HepG2 (cell line): ENCODE results near the gene JMJD8. TPM values are rescaled to one million over a fixed set of nuclear protein-coding genes. Genes with fewer than 3 reads are reported as not detected.
A peak's percentile ranks its signal among the peaks of the same experiment; 100 is the strongest.

Experiments
- ATAC-seq: fragments of 200-7000 bp; cut with Tn5 transposase; 3 replicates; pipeline ENCODE4 v1.9.1; 2020; ENCODE audit warnings: mild to moderate bottlenecking, moderate library complexity
- BruUV-seq: library from RNA; stranded (reverse); fragments of 400-500 nt; replicated peaks from 2 replicates; lab custom pipeline; 2021; lab: Mats Ljungman, UMichigan
- CTCF ChIA-PET: fragments of 300-600 bp; formaldehyde crosslinking; extraction: SDS; loops from one replicate; lab custom pipeline; 2021; ENCODE audit warnings: low total read pairs, inconsistent platforms, low intra/inter-chr PET ratio; lab: Yijun Ruan, JAX
- POLR2A ChIA-PET: fragments of 350-600 bp; sonication (Branson Sonifier 250); formaldehyde crosslinking; loops from one replicate; lab custom pipeline; 2020; ENCODE audit warnings: antibody characterized with exemption, inconsistent platforms; lab: Yijun Ruan, JAX
- DNase-seq: peaks from one replicate; pipeline ENCODE4 v3.0.0-alpha.2; 2015; ENCODE audit warnings: low spot score
- FAIRE-seq: peaks from 3 replicates; lab custom pipeline; 2011; peaks lifted over from hg19 to GRCh38; lab: Jason Lieb, UNC
- H2AFZ ChIP-seq: one replicate; pipeline ENCODE4 v1.6.1; 2011; ENCODE audit warnings: low read length, inconsistent platforms
- H3K27ac ChIP-seq: fragments of 300-600 bp; 3 replicates; pipeline ENCODE4 v1.8.0; 2011; ENCODE audit warnings: mixed run types, mild to moderate bottlenecking, mixed read lengths, low read length, inconsistent platforms; ENCODE audit not compliant: insufficient read depth; ENCODE audit errors: extremely low read length
- H3K27me3 ChIP-seq, 2 experiments: fragments of 200-600 bp in 1 of 2; 2 replicates in 1 of 2; 3 replicates in 1 of 2; pipeline versions ENCODE4 v1.6.0 to v1.8.0; 2011; ENCODE audit warnings: low read length in 2 of 2, mild to moderate bottlenecking in 2 of 2, moderate library complexity in 2 of 2, inconsistent platforms in 1 of 2; ENCODE audit not compliant: insufficient read depth in 2 of 2, control insufficient read depth in 1 of 2
- H3K36me3 ChIP-seq, 2 experiments: fragments of 200-600 bp in 1 of 2; replicated peaks in 1 of 2; 2 replicates in 1 of 2; 3 replicates in 1 of 2; pipeline versions ENCODE4 v1.5.1 to v1.8.0; 2011; ENCODE audit warnings: low read length in 2 of 2, inconsistent platforms in 1 of 2; ENCODE audit not compliant: insufficient read depth in 2 of 2, control insufficient read depth in 1 of 2
- H3K4me1 ChIP-seq: 2 replicates; pipeline ENCODE4 v1.5.1; 2012; ENCODE audit warnings: low read length, inconsistent platforms; ENCODE audit not compliant: insufficient read depth
- H3K4me2 ChIP-seq: 2 replicates; pipeline ENCODE4 v1.6.0; 2011; ENCODE audit warnings: low read depth, low read length, inconsistent platforms
- H3K4me3 ChIP-seq, 3 experiments: fragments of 200-600 bp in 1 of 3; sonication (generic), shearing (Covaris generic) in 1 of 3; replicated peaks in 1 of 3; 2 replicates each; pipeline ENCODE4 v1.5.1; 2011 to 2016; ENCODE audit warnings: low read length in 3 of 3, inconsistent platforms in 2 of 3, low read depth in 2 of 3, mild to moderate bottlenecking in 2 of 3, control low read depth in 1 of 3, mixed read lengths in 1 of 3; ENCODE audit not compliant: insufficient read depth in 1 of 3
- H3K79me2 ChIP-seq: one replicate; pipeline ENCODE4 v1.6.1; 2011; ENCODE audit warnings: low read length, inconsistent platforms; ENCODE audit not compliant: insufficient read depth
- H3K9ac ChIP-seq: 2 replicates; pipeline ENCODE4 v1.6.0; 2011; ENCODE audit warnings: mild to moderate bottlenecking, low read depth, low read length, inconsistent platforms; ENCODE audit not compliant: insufficient read depth
- H3K9me3 ChIP-seq: 2 replicates; pipeline ENCODE4 v1.5.1; 2012; ENCODE audit warnings: mild to moderate bottlenecking, low read length
- H4K20me1 ChIP-seq: 2 replicates; pipeline ENCODE4 v1.6.0; 2011; ENCODE audit warnings: inconsistent platforms, mild to moderate bottlenecking, low read length, moderate library complexity; ENCODE audit not compliant: insufficient read depth
- EEA1 ChIP-seq: sonication (generic); formaldehyde crosslinking; IDR thresholded peaks from 2 replicates; pipeline ENCODE4 v1.5.1; 2020; ENCODE audit warnings: mild to moderate bottlenecking, missing genetic modification reagents, borderline replicate concordance
- MBD4 ChIP-seq: IDR thresholded peaks from 2 replicates; pipeline ENCODE4 v1.6.1; 2012; ENCODE audit warnings: low read length, inconsistent platforms, borderline replicate concordance
- NCOA5 ChIP-seq: sonication (generic); formaldehyde crosslinking; IDR thresholded peaks from 2 replicates; pipeline ENCODE4 v1.4.0; 2020; ENCODE audit warnings: missing genetic modification reagents
- NR2F1 ChIP-seq, 2 experiments: fragments of 450-650 bp in 1 of 2; formaldehyde crosslinking in 1 of 2; IDR thresholded peaks; 2 replicates each; pipeline versions ENCODE4 v1.5.0 to v1.6.1; 2016 to 2020; ENCODE audit warnings: mild to moderate bottlenecking in 1 of 2, missing compliant biosample characterization in 1 of 2, missing genetic modification reagents in 1 of 2, moderate library complexity in 1 of 2
- SAFB2 ChIP-seq: sonication (generic); formaldehyde crosslinking; IDR thresholded peaks from 2 replicates; pipeline ENCODE4 v1.5.1; 2020; ENCODE audit warnings: missing genetic modification reagents, low read depth, mild to moderate bottlenecking, borderline replicate concordance
- TSC22D2 ChIP-seq: sonication (generic); formaldehyde crosslinking; IDR thresholded peaks from 2 replicates; pipeline ENCODE4 v1.5.1; 2020; ENCODE audit warnings: missing genetic modification reagents, mild to moderate bottlenecking, borderline replicate concordance
- ZBTB4 ChIP-seq: sonication (generic); formaldehyde crosslinking; IDR thresholded peaks from 2 replicates; pipeline ENCODE4 v1.4.0; 2020; ENCODE audit warnings: missing genetic modification reagents, mild to moderate bottlenecking, borderline replicate concordance
- ZNF124 ChIP-seq: sonication (generic); formaldehyde crosslinking; IDR thresholded peaks from 2 replicates; pipeline ENCODE4 v1.4.0; 2020; ENCODE audit warnings: missing genetic modification reagents
- ZNF253 ChIP-seq: sonication (generic); formaldehyde crosslinking; IDR thresholded peaks from 2 replicates; pipeline ENCODE4 v1.8.0; 2022; ENCODE audit warnings: mild to moderate bottlenecking, missing genetic modification reagents, borderline replicate concordance
- ZNF619 ChIP-seq: sonication (generic); formaldehyde crosslinking; IDR thresholded peaks from 2 replicates; pipeline ENCODE4 v1.4.0; 2020; ENCODE audit warnings: mild to moderate bottlenecking, missing genetic modification reagents
- ZNF687 ChIP-seq: sonication (generic); formaldehyde crosslinking; IDR thresholded peaks from 2 replicates; pipeline ENCODE4 v1.5.1; 2020; ENCODE audit warnings: mild to moderate bottlenecking, missing genetic modification reagents, moderate library complexity
- ZNF883 ChIP-seq: sonication (generic); formaldehyde crosslinking; IDR thresholded peaks from 2 replicates; pipeline ENCODE4 v1.5.1; 2020; ENCODE audit warnings: mild to moderate bottlenecking, missing genetic modification reagents; ENCODE audit errors: not compliant biosample characterization
- WGBS: methylation state at CpG from one replicate; pipeline ENCODE4 v1.1.6; 2017; ENCODE audit warnings: low lambda C conversion rate; 5-methylcytosine and 5-hydroxymethylcytosine counted together
- in situ Hi-C: cut with HindIII; loops from 2 replicates; pipeline ENCODE4 v1.10.0; 2017; ENCODE audit warnings: low pct_unique_long_range_greater_than_20kb; ENCODE audit not compliant: extremely low pct_ligation_motif_present
- intact Hi-C: fragments of 100-400 bp; cut with micrococcal nuclease; formaldehyde crosslinking; loops from one replicate; pipeline ENCODE4 v1.10.0; 2022; ENCODE audit not compliant: unreplicated experiment
- polyA plus RNA-seq, 8 experiments: library from polyadenylated mRNA; depleted of rRNA in 3 of 8; stranded (reverse) in 7 of 8; unstranded in 1 of 8; fragments of >200 nt; fragmentation: Illumina TruSeq in 4 of 8; extraction: Trizol in 4 of 8; gene quantifications; 2 replicates each; pipeline versions ENCODE4 v1.2.1 to v1.2.3, GENCODE V29; 2011 to 2016; ENCODE audit warnings: low read depth in 4 of 8, missing spikeins in 1 of 8, mixed read lengths in 1 of 8; ENCODE audit not compliant: insufficient read depth in 1 of 8
- total RNA-seq, 5 experiments: library from RNA; depleted of rRNA; stranded (reverse); fragments of >200 nt; fragmentation: Illumina TruSeq; extraction: Trizol; gene quantifications; 2 replicates each; pipeline ENCODE4 v1.2.3, GENCODE V29; 2016; ENCODE audit warnings: low read depth in 1 of 5
- TF ChIP-seq, protein P1 (sequence below): sonication (generic); formaldehyde crosslinking; IDR thresholded peaks from 2 replicates; pipeline ENCODE4 v1.5.1; 2020; ENCODE audit warnings: mild to moderate bottlenecking, missing genetic modification reagents, moderate library complexity

The JMJD8 gene
- total and polyA plus RNA-seq, 2 of the 13 experiments (the other 11 are each of a cell fraction or from before 2014, with no cell fraction given): 2.6 to 11.8 TPM

GRCh38 chr16:637081-638018 is 46.8 kb downstream of the JMJD8 start:
- POLR2A ChIA-PET: interaction anchor here (0.9 to 2.1 kb wide), 12 partner anchors 10 to 60 kb away, joined by 3 to 13 read pairs (median 4); partner anchors contain the start of genes RHOT2, STUB1, WDR24 and WDR90
- TF ChIP-seq NR2F1 (CRISPR knock-in tag; IDR thresholded peaks at IDR 0.05): no peak
- TF ChIP-seq SAFB2 (CRISPR knock-in tag): 0 out of 2 replicates have a peak, but pooled peaks have one; percentile 76
- TF ChIP-seq MBD4: no peak
- TF ChIP-seq, protein P1, sequence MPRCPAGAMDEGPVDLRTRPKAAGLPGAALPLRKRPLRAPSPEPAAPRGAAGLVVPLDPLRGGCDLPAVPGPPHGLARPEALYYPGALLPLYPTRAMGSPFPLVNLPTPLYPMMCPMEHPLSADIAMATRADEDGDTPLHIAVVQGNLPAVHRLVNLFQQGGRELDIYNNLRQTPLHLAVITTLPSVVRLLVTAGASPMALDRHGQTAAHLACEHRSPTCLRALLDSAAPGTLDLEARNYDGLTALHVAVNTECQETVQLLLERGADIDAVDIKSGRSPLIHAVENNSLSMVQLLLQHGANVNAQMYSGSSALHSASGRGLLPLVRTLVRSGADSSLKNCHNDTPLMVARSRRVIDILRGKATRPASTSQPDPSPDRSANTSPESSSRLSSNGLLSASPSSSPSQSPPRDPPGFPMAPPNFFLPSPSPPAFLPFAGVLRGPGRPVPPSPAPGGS (CRISPR knock-in tag): peak; percentile 74; the same call in 1 of the 2 replicates
- TF ChIP-seq ZNF619 (CRISPR knock-in tag): no peak
- TF ChIP-seq ZNF883 (CRISPR knock-in tag): peak; percentile 73
- peak; percentile 57 for TF ChIP-seq ZNF687 (CRISPR knock-in tag)
- no peak for TF ChIP-seq ZNF124
- no peak for TF ChIP-seq TSC22D2 (CRISPR knock-in tag)
- no peak for TF ChIP-seq NCOA5
- no peak for TF ChIP-seq ZNF253 (CRISPR knock-in tag)
- peak; percentile 51; the same call in 1 of the 2 replicates for TF ChIP-seq ZBTB4
- TF ChIP-seq EEA1: no peak

More at GRCh38 chr16:637081-638018, 46.8 kb downstream of the JMJD8 start:
- BruUV-seq: no TSS peak
- FAIRE-seq (no peak), DNase-seq (peak; percentile 37), ATAC-seq (peak; percentile 13)
- H3K4me2 ChIP-seq: peak overlapping the region; percentile 98
- H3K4me1 ChIP-seq: peaks cover 37% of the 10 kb centered on the region
- H3K79me2 ChIP-seq: peaks cover 6% of the 10 kb centered on the region
- WGBS: 34% methylated on average over 15 of the region's 53 CpGs
- CTCF ChIA-PET: no interaction called here
- H3K27ac ChIP-seq: peak overlapping the region; percentile 88
- H4K20me1 ChIP-seq: no peaks in the 10 kb centered on the region
- intact Hi-C loops (no loop called here), in situ Hi-C loops (no loop called here)
- H3K9ac ChIP-seq: peak overlapping the region; percentile 83
- H3K4me3 ChIP-seq: peak overlapping the region; percentile 90 to 94 (median 92)
- no peaks in the 10 kb centered on the region for H3K9me3 ChIP-seq
- H3K27me3 ChIP-seq: no peaks in the 10 kb centered on the region
- no peaks in the 10 kb centered on the region; a peak in 1 of 5 replicates for H3K36me3 ChIP-seq
- H2AFZ ChIP-seq: no peak overlapping the region
